Small intestine (tissue), 7 donors: ENCODE measurements around the gene SLC25A23. TPM values are rescaled to one million over a fixed set of nuclear protein-coding genes. Genes with fewer than 3 reads are reported as not detected.
"Not testable (repeated sequence)": the region's sequence is repeated elsewhere in the genome, so short reads cannot be mapped to it uniquely, and the experiment has no call there.

ENCODE experiments used
- DNase-seq, 2 donors: peaks; one replicate each; pipeline versions ENCODE4 v3.0.0 to v3.0.0-alpha.2; 2013
- FAIRE-seq: peaks from 2 replicates; lab custom pipeline; 2012; peaks lifted over from hg19 to GRCh38; lab: Jason Lieb, UNC
- H3K27ac ChIP-seq, 3 donors: one replicate each; pipeline ENCODE4 v1.5.1; 2013; ENCODE audit warnings: low read length in 2 of 3, mild to moderate bottlenecking in 2 of 3, control low read depth in 1 of 3, inconsistent platforms in 1 of 3, low read depth in 1 of 3, moderate library complexity in 1 of 3
- H3K27me3 ChIP-seq, 3 donors: one replicate each; pipeline ENCODE4 v1.6.1; 2013; ENCODE audit warnings: low read length in 3 of 3, inconsistent platforms in 1 of 3; ENCODE audit not compliant: control insufficient read depth in 3 of 3, insufficient read depth in 3 of 3
- H3K36me3 ChIP-seq, 3 donors: one replicate each; pipeline ENCODE4 v1.6.1; 2013; ENCODE audit warnings: low read length in 3 of 3, inconsistent platforms in 1 of 3, low read depth in 1 of 3, mild to moderate bottlenecking in 1 of 3, moderate library complexity in 1 of 3; ENCODE audit not compliant: control insufficient read depth in 3 of 3, insufficient read depth in 2 of 3
- H3K4me1 ChIP-seq, 3 donors: one replicate each; pipeline ENCODE4 v1.6.1; 2013; ENCODE audit warnings: low read length in 2 of 3, inconsistent platforms in 1 of 3, low read depth in 1 of 3, mild to moderate bottlenecking in 1 of 3, moderate library complexity in 1 of 3; ENCODE audit not compliant: control insufficient read depth in 3 of 3, insufficient read depth in 2 of 3
- H3K4me3 ChIP-seq, 3 donors: one replicate each; pipeline ENCODE4 v1.5.1; 2013; ENCODE audit warnings: low read length in 3 of 3, control low read depth in 1 of 3, inconsistent platforms in 1 of 3, low read depth in 1 of 3, mild to moderate bottlenecking in 1 of 3, moderate library complexity in 1 of 3
- H3K9me3 ChIP-seq, 2 donors: one replicate each; pipeline ENCODE4 v1.6.1; 2013; ENCODE audit warnings: low read depth in 1 of 2, low read length in 1 of 2; ENCODE audit not compliant: control insufficient read depth in 2 of 2, insufficient read depth in 1 of 2
- WGBS, 3 donors: extraction: QIAGEN DNeasy Blood & Tissue Kit; methylation state at CpG; one replicate each; pipeline ENCODE4 v1.1.7; 2013; 5-methylcytosine and 5-hydroxymethylcytosine counted together
- polyA plus RNA-seq, 4 donors: library from polyadenylated mRNA; stranded (reverse) in 3 of 4; unstranded in 1 of 4; fragments of 200-250 nt in 3 of 4; fragments of 120-200 nt in 1 of 4; gene quantifications; one replicate each; pipeline versions ENCODE4 v1.2.1 to v1.2.3, GENCODE V29; 2013
- donor health status: healthy with polysubstance abuse.
- donor health status: control.
- donor health status: control.
- donor health status: Bipolar disorder and iron deficiency.
- donor health status: healthy.

SLC25A23 gene
- polyA plus RNA-seq, 4 donors = 24.1 to 87.0 (median 49.9) TPM

GRCh38 chr19:6428692-6429418 lies 30.7 kb downstream of the SLC25A23 start:
- not testable (repeated sequence) for H3K4me1 ChIP-seq, H3K27me3 ChIP-seq, DNase-seq, H3K36me3 ChIP-seq, H3K27ac ChIP-seq, H3K9me3 ChIP-seq, H3K4me3 ChIP-seq
- peak; percentile 97 for FAIRE-seq
- 73 to 87% (median 82%) methylated on average over 2 of the region's 2 CpGs for WGBS, 3 donors

GRCh38 chr19:6427131-6427530 lies 32.5 kb downstream of the SLC25A23 start:
- Histone ChIP-seq H3K4me3 (no peak overlapping the region), H3K36me3 (peaks cover 0 to 6% (median 0%) of the 10 kb centered on the region in 3 donors), H3K9me3 (peaks cover 0 to 6% of the 10 kb centered on the region in 2 donors), H3K27ac (no peak overlapping the region), H3K27me3 (peaks cover 0 to 7% (median 0%) of the 10 kb centered on the region in 3 donors), H3K4me1 (peaks cover 0 to 11% (median 0%) of the 10 kb centered on the region in 3 donors)
- DNase-seq = no peak
- 93 to 97% (median 97%) methylated on average over 18 of the region's 18 CpGs for WGBS, 3 donors
- no peak for FAIRE-seq

GRCh38 chr19:6425732-6426620 lies 33.6 kb downstream of the SLC25A23 start:
- FAIRE-seq = no peak
- Histone ChIP-seq H3K9me3 (peaks cover 0 to 6% of the 10 kb centered on the region in 2 donors), H3K27ac (peak overlapping the region; percentile 32 to 79 (median 38)), H3K4me3 (peak overlapping the region in 2 of 3 donors; percentile 7 to 10), H3K4me1 (peaks cover 0 to 11% (median 0%) of the 10 kb centered on the region in 3 donors), H3K27me3 (peaks cover 0 to 7% (median 0%) of the 10 kb centered on the region in 3 donors), H3K36me3 (peaks cover 0 to 18% (median 0%) of the 10 kb centered on the region in 3 donors)
- DNase-seq = peak in 1 of 2 donors; percentile 29
- 94 to 96% (median 94%) methylated on average over 21 of the region's 21 CpGs for WGBS, 3 donors

GRCh38 chr19:6424939-6425731 lies 34.5 kb downstream of the SLC25A23 start:
- H3K4me1 ChIP-seq = peaks cover 0 to 11% (median 0%) of the 10 kb centered on the region in 3 donors
- peak overlapping the region in 2 of 3 donors; percentile 7 to 10 for H3K4me3 ChIP-seq
- DNase-seq (peak; percentile 100), FAIRE-seq (peak; percentile 98)
- H3K9me3 ChIP-seq = peaks cover 0 to 6% of the 10 kb centered on the region in 2 donors
- H3K27ac ChIP-seq = peak overlapping the region; percentile 32 to 79 (median 38)
- peaks cover 0 to 7% (median 0%) of the 10 kb centered on the region in 3 donors for H3K27me3 ChIP-seq
- H3K36me3 ChIP-seq = peaks cover 0 to 26% (median 3%) of the 10 kb centered on the region in 3 donors
- WGBS, 3 donors = 7 to 10% (median 9%) methylated on average over 43 of the region's 43 CpGs

- 0 to 1% (median 1%) methylated on average over 43 to 114 of the region's 114 CpGs for WGBS, 3 donors
- FAIRE-seq = no peak
- H3K36me3 ChIP-seq = peaks cover 2 to 34% (median 10%) of the 10 kb centered on the region in 3 donors
- peaks cover 0 to 11% (median 0%) of the 10 kb centered on the region in 3 donors for H3K4me1 ChIP-seq
- H3K27me3 ChIP-seq = peaks cover 0 to 3% (median 0%) of the 10 kb centered on the region in 3 donors
- peaks cover 0 to 6% of the 10 kb centered on the region in 2 donors for H3K9me3 ChIP-seq
- peak within 1 kb of the TSS; percentile 74 to 97 (median 94) for H3K4me3 ChIP-seq
- peak in 1 of 2 donors; percentile 38 for DNase-seq
- peak within 1 kb of the TSS; percentile 37 to 79 (median 38) for H3K27ac ChIP-seq
Observed at GRCh38 chr19:6424195-6424938, 35.2 kb downstream of the SLC25A23 start, which contains the start of gene KHSRP. KHSRP (minus strand) TSS chr19:6424811; CDS start chr19:6424701, 110 bp downstream.

- WGBS, 3 donors = 0 to 1% (median 1%) methylated on average over 19 to 20 of the region's 20 CpGs
- FAIRE-seq = no peak
Observed at GRCh38 chr19:6423499-6424194, 35.9 kb downstream of the SLC25A23 start.

More at GRCh38 chr19:6423499-6424194, 35.9 kb downstream of the SLC25A23 start:
- Histone ChIP-seq H3K27me3 (no peaks in the 10 kb centered on the region), H3K36me3 (peaks cover 9 to 41% (median 10%) of the 10 kb centered on the region in 3 donors), H3K9me3 (peaks cover 0 to 6% of the 10 kb centered on the region in 2 donors), H3K4me1 (peaks cover 0 to 11% (median 0%) of the 10 kb centered on the region in 3 donors), H3K4me3 (peak overlapping the region; percentile 74 to 97 (median 94)), H3K27ac (peak overlapping the region; percentile 24 to 70 (median 37))
- DNase-seq = peak; percentile 55 to 70
